Measurements from ENCODE around the gene RESF1. TPM values are rescaled to one million over a fixed set of nuclear protein-coding genes. Genes with fewer than 3 reads are reported as not detected.

RESF1 gene
- total RNA-seq, 1 experiment from 2014 or later: 172 TPM

- Histone ChIP-seq H4K5ac (ENCODE audit: insufficient read length, low read depth, low read length) (no peak overlapping the region), H2BK12ac (ENCODE audit: insufficient read length, low read depth, low read length) (no peak overlapping the region), H2AK5ac (ENCODE audit: insufficient read length, low read length) (no peak overlapping the region), H3K56ac (ENCODE audit: insufficient read length, low read depth, low read length) (no peak overlapping the region), H3K9me3 (ENCODE audit: control insufficient read depth, low read depth, low read length) (peaks cover 5% of the 10 kb centered on the region), H2BK15ac (ENCODE audit: low read depth, low read length) (no peak overlapping the region), H2BK20ac (ENCODE audit: low read depth, low read length, poor library complexity, severe bottlenecking) (no peak overlapping the region), H3K4ac (ENCODE audit: low read depth, low read length) (no peak overlapping the region), H3K4me1 (ENCODE audit: insufficient read depth, low read length) (no peaks in the 10 kb centered on the region; the same call in 1 of the 2 replicates), H3K9ac (ENCODE audit: extremely low read depth, insufficient read length, low read length) (no peak overlapping the region), H3K27ac (ENCODE audit: insufficient read length, low read depth, low read length) (no peak overlapping the region), H3K14ac (ENCODE audit: insufficient read depth, low read length) (no peak overlapping the region), H4K91ac (ENCODE audit: insufficient read length, low read depth, low read length) (no peak overlapping the region), H3K27me3 (ENCODE audit: insufficient read depth, low read length) (no peaks in the 10 kb centered on the region; the same call in 1 of the 2 replicates), H3K79me2 (ENCODE audit: insufficient read depth, low read length) (no peaks in the 10 kb centered on the region), H3K4me2 (ENCODE audit: insufficient read depth, insufficient read length, low read length) (no peak overlapping the region), H3T11ph (ENCODE audit: low read length) (no peak overlapping the region), H3K79me1 (ENCODE audit: insufficient read depth, low read depth, low read length, poor library complexity, severe bottlenecking) (no peaks in the 10 kb centered on the region), H2AFZ (ENCODE audit: low read length) (no peak overlapping the region), H2BK5ac (ENCODE audit: insufficient read length, low read length) (no peak overlapping the region), H4K8ac (replicated peaks; ENCODE audit: insufficient read length, low read depth, low read length) (no peak overlapping the region), H3K18ac (ENCODE audit: insufficient read length, low read depth, low read length) (no peak overlapping the region), H4K20me1 (ENCODE audit: control insufficient read depth, insufficient read depth, insufficient read length) (no peaks in the 10 kb centered on the region), H3K23me2 (ENCODE audit: insufficient read length, low read depth, low read length, poor library complexity, severe bottlenecking) (no peaks in the 10 kb centered on the region), H3K23ac (ENCODE audit: insufficient read length, low read depth, low read length) (no peak overlapping the region), H2BK120ac (ENCODE audit: low read depth, low read length, poor library complexity, severe bottlenecking) (no peak overlapping the region)
- Mint-ChIP-seq H3K9me3 (no peaks in the 10 kb centered on the region; a peak in 1 of 5 replicates), H3K36me3 (ENCODE audit: insufficient read depth in 1 of 3, low read depth in 3 of 3) (peaks cover 10 to 16% (median 15%) of the 10 kb centered on the region in 3 experiments; a peak in 6 of 7 replicates), H3K27me3 (ENCODE audit: low read depth) (no peaks in the 10 kb centered on the region), H3K4me3 (no peak overlapping the region), H3K4me1 (peaks cover 5 to 8% of the 10 kb centered on the region in 2 experiments), H3K27ac (peak overlapping the region in 2 of 3 experiments; percentile 86 to 89; a peak in 3 of 7 replicates)
- DNase-seq: no peak
- no CpG with 5 or more reads among the region's 11 CpGs for WGBS (ENCODE audit: extremely low coverage, insufficient read length, low lambda C conversion rate)
- no peak for TF ChIP-seq CTCF (conservative IDR thresholded peaks at IDR 0.05)
Measured at GRCh38 chr12:32005496-32006125, 46.4 kb downstream of the RESF1 start.

Other genes starting within 250 kb of the RESF1 start
- 9.6 and 10.8 TPM in 2 replicates for gene AMN1, start 230.4 kb upstream of the RESF1 start, total RNA-seq (2021)
- 128 and 134 TPM in 2 replicates for gene BICD1, start 147.4 kb downstream of the RESF1 start, total RNA-seq (2021)